ENCODE data around the gene CLK3.

DNA sequence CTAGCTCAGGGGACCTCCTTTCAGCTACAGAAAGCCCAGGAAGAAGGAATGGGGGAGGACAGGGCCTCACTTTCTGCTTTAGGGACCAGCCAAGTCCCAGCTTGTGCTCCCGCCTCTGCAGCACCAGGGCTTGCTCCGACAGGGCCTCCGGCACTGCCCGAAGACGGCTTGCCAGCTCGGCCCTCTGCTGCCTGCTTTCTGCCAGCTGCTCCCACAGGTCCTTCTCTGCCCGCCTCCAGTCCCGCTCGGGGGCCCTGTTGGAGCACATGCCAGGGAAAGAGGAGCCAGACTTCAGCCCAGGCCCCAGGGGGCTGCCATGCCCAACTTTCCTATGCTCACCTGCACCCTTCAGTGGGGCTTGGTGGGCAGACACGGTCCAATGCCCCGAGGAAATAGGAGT is 4.3 kb upstream of the CLK3 start:
- TF ChIP-seq, protein P1, sequence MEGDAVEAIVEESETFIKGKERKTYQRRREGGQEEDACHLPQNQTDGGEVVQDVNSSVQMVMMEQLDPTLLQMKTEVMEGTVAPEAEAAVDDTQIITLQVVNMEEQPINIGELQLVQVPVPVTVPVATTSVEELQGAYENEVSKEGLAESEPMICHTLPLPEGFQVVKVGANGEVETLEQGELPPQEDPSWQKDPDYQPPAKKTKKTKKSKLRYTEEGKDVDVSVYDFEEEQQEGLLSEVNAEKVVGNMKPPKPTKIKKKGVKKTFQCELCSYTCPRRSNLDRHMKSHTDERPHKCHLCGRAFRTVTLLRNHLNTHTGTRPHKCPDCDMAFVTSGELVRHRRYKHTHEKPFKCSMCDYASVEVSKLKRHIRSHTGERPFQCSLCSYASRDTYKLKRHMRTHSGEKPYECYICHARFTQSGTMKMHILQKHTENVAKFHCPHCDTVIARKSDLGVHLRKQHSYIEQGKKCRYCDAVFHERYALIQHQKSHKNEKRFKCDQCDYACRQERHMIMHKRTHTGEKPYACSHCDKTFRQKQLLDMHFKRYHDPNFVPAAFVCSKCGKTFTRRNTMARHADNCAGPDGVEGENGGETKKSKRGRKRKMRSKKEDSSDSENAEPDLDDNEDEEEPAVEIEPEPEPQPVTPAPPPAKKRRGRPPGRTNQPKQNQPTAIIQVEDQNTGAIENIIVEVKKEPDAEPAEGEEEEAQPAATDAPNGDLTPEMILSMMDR (IDR thresholded peaks at IDR 0.05 in 4 of 5, conservative IDR thresholded peaks at IDR 0.05 in 1 of 5): no peak
- no peak for TF ChIP-seq POLR2A (IDR thresholded peaks at IDR 0.05)

Measured in gastrocnemius medialis (tissue), 4 donors.